Smooth muscle cell (in vitro differentiated cells): ENCODE measurements around the gene NISCH. TPM values are rescaled to one million over a fixed set of nuclear protein-coding genes. Genes with fewer than 3 reads are reported as not detected.

ENCODE experiments used
- DNase-seq: peaks from one replicate; lab custom pipeline; 2025; ENCODE audit not compliant: unreplicated experiment; lab: John Stamatoyannopoulos, UW
- H2AFZ ChIP-seq: fragments of 200-600 bp; sonication (generic); 2 replicates; pipeline ENCODE4 v1.6.0; 2016; ENCODE audit warnings: antibody characterized with exemption, low read depth, mild to moderate bottlenecking
- H3F3A ChIP-seq: fragments of 200-600 bp; sonication (generic); 2 replicates; pipeline ENCODE4 v1.6.0; 2017; ENCODE audit warnings: antibody characterized with exemption, low read depth
- H3K27ac ChIP-seq: fragments of 200-600 bp; sonication (generic); 2 replicates; pipeline ENCODE4 v1.5.1; 2016; ENCODE audit warnings: low read depth, mild to moderate bottlenecking
- H3K27me3 ChIP-seq: fragments of 200-600 bp; sonication (generic); 2 replicates; pipeline ENCODE4 v1.6.1; 2016; ENCODE audit warnings: low read depth, mild to moderate bottlenecking
- H3K36me3 ChIP-seq: fragments of 200-600 bp; sonication (generic); 2 replicates; pipeline ENCODE4 v1.5.1; 2016; ENCODE audit warnings: low read depth
- H3K4me1 ChIP-seq: fragments of 200-600 bp; sonication (generic); 2 replicates; pipeline ENCODE4 v1.5.1; 2016; ENCODE audit warnings: low read depth
- H3K4me2 ChIP-seq: fragments of 200-600 bp; sonication (generic); 2 replicates; pipeline ENCODE4 v1.6.0; 2016; ENCODE audit warnings: mild to moderate bottlenecking
- H3K4me3 ChIP-seq: fragments of 200-600 bp; sonication (generic); 2 replicates; pipeline ENCODE4 v1.5.1; 2016; ENCODE audit warnings: mild to moderate bottlenecking
- H3K79me2 ChIP-seq: fragments of 200-600 bp; sonication (generic); 2 replicates; pipeline ENCODE4 v1.6.0; 2016; ENCODE audit warnings: low read depth, mild to moderate bottlenecking
- H3K9ac ChIP-seq: fragments of 200-600 bp; sonication (generic); 2 replicates; pipeline ENCODE4 v1.6.0; 2016; ENCODE audit warnings: low read depth
- H3K9me3 ChIP-seq: fragments of 200-600 bp; sonication (generic); replicated peaks from 2 replicates; pipeline ENCODE4 v1.5.1; 2016; ENCODE audit warnings: low read depth
- H4K20me1 ChIP-seq: fragments of 200-600 bp; sonication (generic); 2 replicates; pipeline ENCODE4 v1.6.0; 2016; ENCODE audit warnings: low read depth
- CTCF ChIP-seq: fragments of 200-600 bp; sonication (generic); IDR thresholded peaks from 2 replicates; pipeline ENCODE4 v1.5.1; 2017; ENCODE audit warnings: borderline replicate concordance, mild to moderate bottlenecking, antibody characterized with exemption; ENCODE audit not compliant: insufficient read depth, poor library complexity, severe bottlenecking
- WGBS: methylation state at CpG from one replicate; pipeline ENCODE4 v1.1.7; 2016; ENCODE audit warnings: low lambda C conversion rate; 5-methylcytosine and 5-hydroxymethylcytosine counted together
- polyA plus RNA-seq: library from polyadenylated mRNA; unstranded; fragments of >200 nt; fragmentation: Nextera tagmentation; extraction: Ambion mirVana; gene quantifications from 2 replicates; pipeline ENCODE4 v1.2.1, GENCODE V29; 2016
- total RNA-seq: library from RNA; depleted of rRNA; stranded (reverse); fragments of >200 nt; gene quantifications from 2 replicates; pipeline ENCODE4 v1.2.3, GENCODE V29; 2014

Gene NISCH
- total and polyA plus RNA-seq, 2 experiments from 2014 or later = 47.3 to 55.2 TPM

- Histone ChIP-seq H3K79me2 (peaks cover 56% of the 10 kb centered on the region), H3K4me2 (peak overlapping the region; percentile 96), H3K9ac (peak overlapping the region; percentile 80), H3F3A (no peaks in the 10 kb centered on the region), H4K20me1 (peaks cover 51% of the 10 kb centered on the region), H3K4me3 (peak overlapping the region; percentile 70), H3K36me3 (no peaks in the 10 kb centered on the region), H3K4me1 (peaks cover 45% of the 10 kb centered on the region), H2AFZ (no peak overlapping the region), H3K27ac (peak overlapping the region; percentile 68), H3K9me3 (no peaks in the 10 kb centered on the region), H3K27me3 (no peaks in the 10 kb centered on the region)
- no peak for DNase-seq
- TF ChIP-seq CTCF = no peak
- 35% methylated on average over 57 of the region's 57 CpGs for WGBS
Measured at GRCh38 chr3:52534281-52535183, 79.1 kb downstream of the NISCH start.

- H4K20me1 ChIP-seq = peaks cover 51% of the 10 kb centered on the region
- no peak overlapping the region for H3K9ac ChIP-seq
- no peaks in the 10 kb centered on the region for H3K36me3 ChIP-seq
- no peaks in the 10 kb centered on the region for H3K27me3 ChIP-seq
- no peak for TF ChIP-seq CTCF
- H3F3A ChIP-seq = no peaks in the 10 kb centered on the region
- DNase-seq = no peak
- peak overlapping the region; percentile 26 for H3K4me3 ChIP-seq
- H3K27ac ChIP-seq = peak overlapping the region; percentile 68
- peaks cover 59% of the 10 kb centered on the region for H3K79me2 ChIP-seq
- peak overlapping the region; percentile 96 for H3K4me2 ChIP-seq
- no peak overlapping the region for H2AFZ ChIP-seq
- WGBS = 93% methylated on average over 19 of the region's 19 CpGs
- H3K9me3 ChIP-seq = no peaks in the 10 kb centered on the region
- H3K4me1 ChIP-seq = peaks cover 45% of the 10 kb centered on the region
Measured at GRCh38 chr3:52535411-52536111, 80.2 kb downstream of the NISCH start.

- no peak for DNase-seq
- no peaks in the 10 kb centered on the region for H3K36me3 ChIP-seq
- no peaks in the 10 kb centered on the region for H3K9me3 ChIP-seq
Measured at GRCh38 chr3:52536112-52536368, 80.6 kb downstream of the NISCH start.

More at GRCh38 chr3:52536112-52536368, 80.6 kb downstream of the NISCH start:
- peaks cover 51% of the 10 kb centered on the region for H4K20me1 ChIP-seq
- peak overlapping the region; percentile 26 for H3K4me3 ChIP-seq
- WGBS = 23% methylated on average over 9 of the region's 9 CpGs
- no peak overlapping the region for H3K27ac ChIP-seq
- H3K27me3 ChIP-seq = no peaks in the 10 kb centered on the region
- no peaks in the 10 kb centered on the region for H3F3A ChIP-seq
- peak overlapping the region; percentile 80 for H3K4me2 ChIP-seq
- TF ChIP-seq CTCF = no peak
- peaks cover 42% of the 10 kb centered on the region for H3K4me1 ChIP-seq
- H3K79me2 ChIP-seq = peaks cover 62% of the 10 kb centered on the region
- no peak overlapping the region for H2AFZ ChIP-seq
- no peak overlapping the region for H3K9ac ChIP-seq
